H1 (cell line): ENCODE measurements around the gene MYO5B. TPM values are rescaled to one million over a fixed set of nuclear protein-coding genes. Genes with fewer than 3 reads are reported as not detected.

Experiments
- CTCF ChIA-PET: fragments of 300-600 bp; sonication (Branson Sonifier 250); formaldehyde crosslinking; loops from one replicate; lab custom pipeline; 2021; ENCODE audit not compliant: partially characterized antibody; lab: Charles Lee
- POLR2A ChIA-PET: fragments of 300-600 bp; sonication (Branson Sonifier 250); formaldehyde crosslinking; loops from one replicate; lab custom pipeline; 2021; ENCODE audit warnings: inconsistent platforms; ENCODE audit not compliant: partially characterized antibody; lab: Charles Lee
- DNase-seq, 2 experiments: peaks; one replicate each; pipeline versions ENCODE4 v3.0.0 to v3.0.0-alpha.2; 2010 to 2022; ENCODE audit warnings: low spot score in 2 of 2, low read depth in 1 of 2, mixed read lengths in 1 of 2
- FAIRE-seq: peaks from 2 replicates; lab custom pipeline; 2011; peaks lifted over from hg19 to GRCh38; lab: Jason Lieb, UNC
- H2AFZ ChIP-seq: 2 replicates; pipeline ENCODE4 v1.8.1; 2012; ENCODE audit warnings: low read length, inconsistent platforms
- H2AK5ac ChIP-seq: 2 replicates; pipeline ENCODE4 v1.6.1; 2013; ENCODE audit warnings: low read depth, low read length
- H2BK120ac ChIP-seq: replicated peaks from 2 replicates; pipeline ENCODE3; 2013; ENCODE audit warnings: low read depth, low read length, inconsistent platforms
- H2BK12ac ChIP-seq: 2 replicates; pipeline ENCODE4 v1.6.1; 2013; ENCODE audit warnings: low read depth, low read length
- H2BK15ac ChIP-seq: 2 replicates; pipeline ENCODE4 v1.6.1; 2013; ENCODE audit warnings: low read length
- H2BK20ac ChIP-seq: 2 replicates; pipeline ENCODE4 v1.6.1; 2013; ENCODE audit warnings: low read length
- H2BK5ac ChIP-seq: 2 replicates; pipeline ENCODE4 v1.6.1; 2013; ENCODE audit warnings: low read depth, low read length
- H3K14ac ChIP-seq: 2 replicates; pipeline ENCODE4 v1.6.1; 2013; ENCODE audit warnings: inconsistent platforms; ENCODE audit not compliant: insufficient read length
- H3K18ac ChIP-seq: 2 replicates; pipeline ENCODE4 v1.6.1; 2013; ENCODE audit warnings: low read length; ENCODE audit errors: extremely low read depth
- H3K23ac ChIP-seq: 2 replicates; pipeline ENCODE4 v1.6.1; 2013; ENCODE audit warnings: inconsistent platforms; ENCODE audit not compliant: insufficient read length
- H3K23me2 ChIP-seq: 2 replicates; pipeline ENCODE4 v1.6.1; 2013; ENCODE audit warnings: low read depth, low read length
- H3K27ac ChIP-seq: 2 replicates; pipeline ENCODE4 v1.6.1; 2011; ENCODE audit warnings: low read depth, low read length, inconsistent platforms
- H3K27me3 ChIP-seq, 4 experiments: replicated peaks in 1 of 4; 1 replicate in 1 of 4; 2 replicates in 3 of 4; pipeline versions ENCODE4 v1.6.1 to v1.8.1; 2011 to 2013; ENCODE audit warnings: low read length in 3 of 4, mild to moderate bottlenecking in 3 of 4, inconsistent platforms in 2 of 4, mixed read lengths in 2 of 4, moderate library complexity in 1 of 4; ENCODE audit not compliant: control insufficient read depth in 3 of 4, insufficient read depth in 3 of 4; ENCODE audit errors: extremely low read depth in 1 of 4
- H3K36me3 ChIP-seq, 4 experiments: 2 replicates each; pipeline versions ENCODE4 v1.6.1 to v1.8.1; 2011 to 2013; ENCODE audit warnings: mild to moderate bottlenecking in 4 of 4, low read length in 3 of 4, moderate library complexity in 2 of 4, control low read depth in 1 of 4, inconsistent platforms in 1 of 4; ENCODE audit not compliant: insufficient read depth in 4 of 4, control insufficient read depth in 2 of 4
- H3K4ac ChIP-seq: replicated peaks from 2 replicates; pipeline ENCODE3; 2013; ENCODE audit warnings: low read length, low read depth, mixed read lengths, inconsistent platforms; ENCODE audit not compliant: insufficient read length
- H3K4me1 ChIP-seq, 4 experiments: replicated peaks in 1 of 4; 1 replicate in 1 of 4; 2 replicates in 3 of 4; pipeline versions ENCODE4 v1.6.1 to v1.8.1; 2011 to 2013; ENCODE audit warnings: low read length in 3 of 4, inconsistent platforms in 2 of 4, mixed read lengths in 1 of 4; ENCODE audit not compliant: insufficient read depth in 4 of 4, control insufficient read depth in 3 of 4
- H3K4me2 ChIP-seq, 2 experiments: 2 replicates each; pipeline versions ENCODE4 v1.6.1 to v1.8.1; 2011 to 2013; ENCODE audit warnings: low read depth in 2 of 2, low read length in 2 of 2, control low read depth in 1 of 2, inconsistent platforms in 1 of 2, mild to moderate bottlenecking in 1 of 2; ENCODE audit not compliant: insufficient read depth in 1 of 2
- H3K4me3 ChIP-seq, 4 experiments: fragments of 200-600, 300-600 bp in 1 of 4; sonication (generic), shearing (Covaris generic), sonication (Bioruptor Twin) in 1 of 4; 2 replicates each; pipeline versions ENCODE4 v1.5.1 to v1.8.1; 2011 to 2016; ENCODE audit warnings: low read length in 4 of 4, low read depth in 3 of 4, control low read depth in 2 of 4, inconsistent platforms in 2 of 4, mild to moderate bottlenecking in 2 of 4, mixed read lengths in 1 of 4, moderate library complexity in 1 of 4; ENCODE audit not compliant: insufficient read depth in 2 of 4; ENCODE audit errors: extremely low read depth in 1 of 4
- H3K56ac ChIP-seq: replicated peaks from 2 replicates; pipeline ENCODE3; 2013; ENCODE audit warnings: low read depth, mild to moderate bottlenecking, mixed read lengths, low read length, inconsistent platforms; ENCODE audit not compliant: insufficient read length
- H3K79me1 ChIP-seq: 2 replicates; pipeline ENCODE4 v1.6.1; 2013; ENCODE audit warnings: low read depth, low read length, control low read depth
- H3K79me2 ChIP-seq, 2 experiments: 2 replicates each; pipeline versions ENCODE4 v1.6.1 to v1.8.1; 2012 to 2013; ENCODE audit warnings: low read length in 2 of 2, mild to moderate bottlenecking in 2 of 2, inconsistent platforms in 1 of 2; ENCODE audit not compliant: insufficient read depth in 2 of 2, control insufficient read depth in 1 of 2
- H3K9ac ChIP-seq, 4 experiments: replicated peaks in 1 of 4; 1 replicate in 1 of 4; 2 replicates in 3 of 4; pipeline versions ENCODE4 v1.6.1 to v1.8.1; 2011 to 2013; ENCODE audit warnings: low read depth in 3 of 4, low read length in 3 of 4, control low read depth in 2 of 4, mild to moderate bottlenecking in 2 of 4, moderate library complexity in 2 of 4, inconsistent platforms in 1 of 4; ENCODE audit errors: extremely low read depth in 1 of 4
- H3K9me3 ChIP-seq, 2 experiments: 2 replicates each; pipeline versions ENCODE4 v1.6.1 to v1.8.1; 2012 to 2013; ENCODE audit warnings: mild to moderate bottlenecking in 2 of 2, moderate library complexity in 2 of 2, control low read depth in 1 of 2, inconsistent platforms in 1 of 2, low read depth in 1 of 2, low read length in 1 of 2, mixed read lengths in 1 of 2; ENCODE audit not compliant: insufficient read depth in 2 of 2
- H4K20me1 ChIP-seq, 2 experiments: replicated peaks in 1 of 2; 2 replicates each; pipeline versions ENCODE3 to v1.8.1; 2011 to 2013; ENCODE audit warnings: inconsistent platforms in 2 of 2, low read length in 2 of 2, mild to moderate bottlenecking in 1 of 2; ENCODE audit not compliant: insufficient read depth in 2 of 2, control insufficient read depth in 1 of 2
- H4K5ac ChIP-seq: 2 replicates; pipeline ENCODE4 v1.6.1; 2013; ENCODE audit warnings: low read length, low read depth, mixed read lengths, inconsistent platforms; ENCODE audit not compliant: insufficient read length
- H4K8ac ChIP-seq: 2 replicates; pipeline ENCODE4 v1.8.0; 2013; ENCODE audit warnings: mild to moderate bottlenecking, moderate library complexity, low read length, inconsistent platforms; ENCODE audit not compliant: insufficient read depth; ENCODE audit errors: extremely low read depth
- H4K91ac ChIP-seq: replicated peaks from 2 replicates; pipeline ENCODE3; 2013; ENCODE audit warnings: low read length, mixed read lengths, inconsistent platforms; ENCODE audit not compliant: insufficient read length
- MAX ChIP-seq: IDR thresholded peaks from 2 replicates; pipeline ENCODE4 v1.6.1; 2012; ENCODE audit warnings: inconsistent platforms
- WGBS, 2 experiments: shearing (Covaris generic) in 1 of 2; methylation state at CpG; one replicate each; pipeline versions ENCODE4 v1.1.6 to v1.1.7; 2013 to 2015; ENCODE audit warnings: low lambda C conversion rate in 2 of 2, mixed read lengths in 2 of 2, inconsistent platforms in 1 of 2, low coverage in 1 of 2, missing lambda C conversion rate in 1 of 2; ENCODE audit not compliant: insufficient replicate concordance in 2 of 2, insufficient coverage in 1 of 2, insufficient read length in 1 of 2; ENCODE audit errors: extremely low coverage in 1 of 2, missing lambda C conversion rate in 1 of 2; 5-methylcytosine and 5-hydroxymethylcytosine counted together
- polyA plus RNA-seq, 7 experiments: library from polyadenylated mRNA; depleted of rRNA in 3 of 7; stranded (reverse) in 5 of 7; unstranded in 2 of 7; fragments of >200 nt in 5 of 7; fragments of 200-250 nt in 2 of 7; gene quantifications; 1 replicate in 5 of 7; 2 replicates in 1 of 7; 4 replicates in 1 of 7; pipeline versions ENCODE4 v1.2.1 to v1.2.3, GENCODE V29; 2011 to 2013; ENCODE audit warnings: missing spikeins in 2 of 7, mixed read lengths in 2 of 7
- total RNA-seq: library from RNA; stranded (reverse); fragmentation: NEBNext Ultra II Directional; extraction: Animal tissue kit (Norgen Biotek cat#: 25700); gene quantifications from 2 replicates; pipeline ENCODE4 v1.2.1, GENCODE V29; 2021

Gene MYO5B
- total and polyA plus RNA-seq, 2 of the 8 experiments (the other 6 are each of a cell fraction or from before 2014, with no cell fraction given): 6.4 to 7.7 TPM

- no peak for DNase-seq
- POLR2A ChIA-PET: no interaction called here
- no peak overlapping the region for H3K4ac ChIP-seq
These were observed 340.3 kb downstream of the MYO5B start for GRCh38 chr18:49854681-49855080.

More at GRCh38 chr18:49854681-49855080, 340.3 kb downstream of the MYO5B start:
- Histone ChIP-seq H3K79me2 (no peaks in the 10 kb centered on the region), H3K4me3 (no peak overlapping the region), H4K8ac (no peak overlapping the region), H3K56ac (no peak overlapping the region), H2BK5ac (no peak overlapping the region), H3K9ac (no peak overlapping the region)
- no peak for TF ChIP-seq MAX
- TF ChIP-seq, all 59 proteins: peak for 0
- Histone ChIP-seq H2BK12ac (no peak overlapping the region), H2AK5ac (no peak overlapping the region), H3K36me3 (no peaks in the 10 kb centered on the region), H3K18ac (no peak overlapping the region), H3K4me1 (peaks cover 3 to 9% (median 4%) of the 10 kb centered on the region in 4 experiments), H4K91ac (no peak overlapping the region), H3K9me3 (no peaks in the 10 kb centered on the region), H2AFZ (no peak overlapping the region), H2BK120ac (no peak overlapping the region), H3K4me2 (no peak overlapping the region), H3K14ac (no peak overlapping the region), H2BK15ac (no peak overlapping the region), H3K23ac (no peak overlapping the region), H3K27me3 (no peaks in the 10 kb centered on the region; a peak in 1 of 7 replicates), H3K23me2 (no peaks in the 10 kb centered on the region), H4K5ac (no peak overlapping the region), H3K27ac (no peak overlapping the region), H4K20me1 (peaks cover 0 to 2% of the 10 kb centered on the region in 2 experiments), H2BK20ac (no peak overlapping the region), H3K79me1 (no peaks in the 10 kb centered on the region)
- FAIRE-seq: no peak
- 88% methylated on average over 3 of the region's 3 CpGs; no CpG with 5 or more reads in 1 of the 2 experiments for WGBS, 2 experiments
- CTCF ChIA-PET: interaction anchor here (0.9 to 10.0 kb wide), 5 partner anchors 7 to 349 kb away, joined by 3 to 157 read pairs (median 3); no protein-coding TSS in a partner anchor
